H1 (cell line): ENCODE measurements around the gene MAST2. TPM values are rescaled to one million over a fixed set of nuclear protein-coding genes. Genes with fewer than 3 reads are reported as not detected.

Source experiments
- KDM5A ChIP-seq: fragments of 200-600 bp; IDR thresholded peaks from 2 replicates; pipeline ENCODE4 v1.7.1; 2012; ENCODE audit warnings: mild to moderate bottlenecking, low read length, inconsistent platforms, mixed read lengths
- SP2 ChIP-seq: IDR thresholded peaks from 2 replicates; pipeline ENCODE4 v1.6.1; 2012; ENCODE audit warnings: mild to moderate bottlenecking, low read length, inconsistent platforms
- YY1 ChIP-seq: IDR thresholded peaks from 2 replicates; pipeline ENCODE4 v1.6.1; 2011; ENCODE audit warnings: low read depth, mild to moderate bottlenecking, low read length
- polyA plus RNA-seq, 7 experiments: library from polyadenylated mRNA; depleted of rRNA in 3 of 7; stranded (reverse) in 5 of 7; unstranded in 2 of 7; fragments of >200 nt in 5 of 7; fragments of 200-250 nt in 2 of 7; gene quantifications; 1 replicate in 5 of 7; 2 replicates in 1 of 7; 4 replicates in 1 of 7; pipeline versions ENCODE4 v1.2.1 to v1.2.3, GENCODE V29; 2011 to 2013; ENCODE audit warnings: missing spikeins in 2 of 7, mixed read lengths in 2 of 7
- total RNA-seq: library from RNA; stranded (reverse); fragmentation: NEBNext Ultra II Directional; extraction: Animal tissue kit (Norgen Biotek cat#: 25700); gene quantifications from 2 replicates; pipeline ENCODE4 v1.2.1, GENCODE V29; 2021
- TF ChIP-seq, protein P1 (sequence below): fragments of 300-600 bp; sonication (generic); IDR thresholded peaks from 2 replicates; pipeline ENCODE4 v1.7.1; 2012; ENCODE audit warnings: low read length, moderate library complexity, mild to moderate bottlenecking, inconsistent platforms; ENCODE audit not compliant: insufficient replicate concordance
- TF ChIP-seq, protein P2 (sequence below): IDR thresholded peaks from 2 replicates; pipeline ENCODE4 v1.6.1; 2012; ENCODE audit warnings: low read length, inconsistent platforms
- TF ChIP-seq, protein P3 (sequence below), 3 experiments: IDR thresholded peaks; 1 replicate in 2 of 3; 2 replicates in 1 of 3; pipeline versions ENCODE4 v1.5.1 to v1.6.1; 2011; ENCODE audit warnings: low read length in 3 of 3, mild to moderate bottlenecking in 3 of 3, inconsistent platforms in 2 of 3, low read depth in 1 of 3, moderate library complexity in 1 of 3; ENCODE audit not compliant: insufficient read depth in 1 of 3; ENCODE audit errors: control extremely low read depth in 1 of 3

The MAST2 gene
- total and polyA plus RNA-seq, 2 of the 8 experiments (the other 6 are each of a cell fraction or from before 2014, with no cell fraction given) = 20.5 to 35.4 TPM

DNA sequence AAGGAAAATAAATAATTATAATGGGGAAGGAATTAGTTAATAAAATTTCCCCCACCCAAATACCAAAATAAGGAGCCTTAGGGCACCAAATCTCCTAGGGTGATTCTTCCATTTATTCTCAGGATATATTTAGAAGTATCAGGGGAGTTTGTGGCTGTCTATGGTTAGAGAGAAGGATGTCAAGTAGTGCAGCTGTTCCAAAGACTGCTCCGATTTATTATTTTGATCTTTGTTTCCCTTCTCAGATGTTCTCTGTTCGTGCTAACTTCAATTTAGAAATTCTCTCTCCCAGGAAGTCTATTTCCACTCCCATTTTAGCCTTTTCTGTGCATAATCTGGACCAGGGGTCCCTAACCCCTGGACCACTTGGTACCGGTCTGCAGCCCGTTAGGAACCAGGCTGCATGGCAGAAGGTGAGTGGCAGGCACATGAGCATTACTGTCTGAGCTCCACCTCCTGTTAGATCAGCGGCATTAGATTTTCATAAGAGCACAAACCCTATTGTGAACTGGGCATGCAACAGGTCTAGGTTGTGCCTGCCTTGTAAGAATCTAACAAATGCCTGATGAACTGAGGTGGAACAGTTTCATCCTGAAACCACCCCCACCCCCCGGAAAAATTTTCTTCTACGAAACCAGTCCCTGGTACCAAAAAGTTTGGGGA, 9.3 kb upstream of the MAST2 start (continued):
- TF ChIP-seq, protein P1, sequence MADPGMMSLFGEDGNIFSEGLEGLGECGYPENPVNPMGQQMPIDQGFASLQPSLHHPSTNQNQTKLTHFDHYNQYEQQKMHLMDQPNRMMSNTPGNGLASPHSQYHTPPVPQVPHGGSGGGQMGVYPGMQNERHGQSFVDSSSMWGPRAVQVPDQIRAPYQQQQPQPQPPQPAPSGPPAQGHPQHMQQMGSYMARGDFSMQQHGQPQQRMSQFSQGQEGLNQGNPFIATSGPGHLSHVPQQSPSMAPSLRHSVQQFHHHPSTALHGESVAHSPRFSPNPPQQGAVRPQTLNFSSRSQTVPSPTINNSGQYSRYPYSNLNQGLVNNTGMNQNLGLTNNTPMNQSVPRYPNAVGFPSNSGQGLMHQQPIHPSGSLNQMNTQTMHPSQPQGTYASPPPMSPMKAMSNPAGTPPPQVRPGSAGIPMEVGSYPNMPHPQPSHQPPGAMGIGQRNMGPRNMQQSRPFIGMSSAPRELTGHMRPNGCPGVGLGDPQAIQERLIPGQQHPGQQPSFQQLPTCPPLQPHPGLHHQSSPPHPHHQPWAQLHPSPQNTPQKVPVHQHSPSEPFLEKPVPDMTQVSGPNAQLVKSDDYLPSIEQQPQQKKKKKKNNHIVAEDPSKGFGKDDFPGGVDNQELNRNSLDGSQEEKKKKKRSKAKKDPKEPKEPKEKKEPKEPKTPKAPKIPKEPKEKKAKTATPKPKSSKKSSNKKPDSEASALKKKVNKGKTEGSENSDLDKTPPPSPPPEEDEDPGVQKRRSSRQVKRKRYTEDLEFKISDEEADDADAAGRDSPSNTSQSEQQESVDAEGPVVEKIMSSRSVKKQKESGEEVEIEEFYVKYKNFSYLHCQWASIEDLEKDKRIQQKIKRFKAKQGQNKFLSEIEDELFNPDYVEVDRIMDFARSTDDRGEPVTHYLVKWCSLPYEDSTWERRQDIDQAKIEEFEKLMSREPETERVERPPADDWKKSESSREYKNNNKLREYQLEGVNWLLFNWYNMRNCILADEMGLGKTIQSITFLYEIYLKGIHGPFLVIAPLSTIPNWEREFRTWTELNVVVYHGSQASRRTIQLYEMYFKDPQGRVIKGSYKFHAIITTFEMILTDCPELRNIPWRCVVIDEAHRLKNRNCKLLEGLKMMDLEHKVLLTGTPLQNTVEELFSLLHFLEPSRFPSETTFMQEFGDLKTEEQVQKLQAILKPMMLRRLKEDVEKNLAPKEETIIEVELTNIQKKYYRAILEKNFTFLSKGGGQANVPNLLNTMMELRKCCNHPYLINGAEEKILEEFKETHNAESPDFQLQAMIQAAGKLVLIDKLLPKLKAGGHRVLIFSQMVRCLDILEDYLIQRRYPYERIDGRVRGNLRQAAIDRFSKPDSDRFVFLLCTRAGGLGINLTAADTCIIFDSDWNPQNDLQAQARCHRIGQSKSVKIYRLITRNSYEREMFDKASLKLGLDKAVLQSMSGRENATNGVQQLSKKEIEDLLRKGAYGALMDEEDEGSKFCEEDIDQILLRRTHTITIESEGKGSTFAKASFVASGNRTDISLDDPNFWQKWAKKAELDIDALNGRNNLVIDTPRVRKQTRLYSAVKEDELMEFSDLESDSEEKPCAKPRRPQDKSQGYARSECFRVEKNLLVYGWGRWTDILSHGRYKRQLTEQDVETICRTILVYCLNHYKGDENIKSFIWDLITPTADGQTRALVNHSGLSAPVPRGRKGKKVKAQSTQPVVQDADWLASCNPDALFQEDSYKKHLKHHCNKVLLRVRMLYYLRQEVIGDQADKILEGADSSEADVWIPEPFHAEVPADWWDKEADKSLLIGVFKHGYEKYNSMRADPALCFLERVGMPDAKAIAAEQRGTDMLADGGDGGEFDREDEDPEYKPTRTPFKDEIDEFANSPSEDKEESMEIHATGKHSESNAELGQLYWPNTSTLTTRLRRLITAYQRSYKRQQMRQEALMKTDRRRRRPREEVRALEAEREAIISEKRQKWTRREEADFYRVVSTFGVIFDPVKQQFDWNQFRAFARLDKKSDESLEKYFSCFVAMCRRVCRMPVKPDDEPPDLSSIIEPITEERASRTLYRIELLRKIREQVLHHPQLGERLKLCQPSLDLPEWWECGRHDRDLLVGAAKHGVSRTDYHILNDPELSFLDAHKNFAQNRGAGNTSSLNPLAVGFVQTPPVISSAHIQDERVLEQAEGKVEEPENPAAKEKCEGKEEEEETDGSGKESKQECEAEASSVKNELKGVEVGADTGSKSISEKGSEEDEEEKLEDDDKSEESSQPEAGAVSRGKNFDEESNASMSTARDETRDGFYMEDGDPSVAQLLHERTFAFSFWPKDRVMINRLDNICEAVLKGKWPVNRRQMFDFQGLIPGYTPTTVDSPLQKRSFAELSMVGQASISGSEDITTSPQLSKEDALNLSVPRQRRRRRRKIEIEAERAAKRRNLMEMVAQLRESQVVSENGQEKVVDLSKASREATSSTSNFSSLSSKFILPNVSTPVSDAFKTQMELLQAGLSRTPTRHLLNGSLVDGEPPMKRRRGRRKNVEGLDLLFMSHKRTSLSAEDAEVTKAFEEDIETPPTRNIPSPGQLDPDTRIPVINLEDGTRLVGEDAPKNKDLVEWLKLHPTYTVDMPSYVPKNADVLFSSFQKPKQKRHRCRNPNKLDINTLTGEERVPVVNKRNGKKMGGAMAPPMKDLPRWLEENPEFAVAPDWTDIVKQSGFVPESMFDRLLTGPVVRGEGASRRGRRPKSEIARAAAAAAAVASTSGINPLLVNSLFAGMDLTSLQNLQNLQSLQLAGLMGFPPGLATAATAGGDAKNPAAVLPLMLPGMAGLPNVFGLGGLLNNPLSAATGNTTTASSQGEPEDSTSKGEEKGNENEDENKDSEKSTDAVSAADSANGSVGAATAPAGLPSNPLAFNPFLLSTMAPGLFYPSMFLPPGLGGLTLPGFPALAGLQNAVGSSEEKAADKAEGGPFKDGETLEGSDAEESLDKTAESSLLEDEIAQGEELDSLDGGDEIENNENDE = no peak
- TF ChIP-seq, protein P2, sequence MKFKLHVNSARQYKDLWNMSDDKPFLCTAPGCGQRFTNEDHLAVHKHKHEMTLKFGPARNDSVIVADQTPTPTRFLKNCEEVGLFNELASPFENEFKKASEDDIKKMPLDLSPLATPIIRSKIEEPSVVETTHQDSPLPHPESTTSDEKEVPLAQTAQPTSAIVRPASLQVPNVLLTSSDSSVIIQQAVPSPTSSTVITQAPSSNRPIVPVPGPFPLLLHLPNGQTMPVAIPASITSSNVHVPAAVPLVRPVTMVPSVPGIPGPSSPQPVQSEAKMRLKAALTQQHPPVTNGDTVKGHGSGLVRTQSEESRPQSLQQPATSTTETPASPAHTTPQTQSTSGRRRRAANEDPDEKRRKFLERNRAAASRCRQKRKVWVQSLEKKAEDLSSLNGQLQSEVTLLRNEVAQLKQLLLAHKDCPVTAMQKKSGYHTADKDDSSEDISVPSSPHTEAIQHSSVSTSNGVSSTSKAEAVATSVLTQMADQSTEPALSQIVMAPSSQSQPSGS = no peak
- TF ChIP-seq KDM5A (no peak), YY1 (no peak), SP2 (no peak)
- TF ChIP-seq, protein P3, sequence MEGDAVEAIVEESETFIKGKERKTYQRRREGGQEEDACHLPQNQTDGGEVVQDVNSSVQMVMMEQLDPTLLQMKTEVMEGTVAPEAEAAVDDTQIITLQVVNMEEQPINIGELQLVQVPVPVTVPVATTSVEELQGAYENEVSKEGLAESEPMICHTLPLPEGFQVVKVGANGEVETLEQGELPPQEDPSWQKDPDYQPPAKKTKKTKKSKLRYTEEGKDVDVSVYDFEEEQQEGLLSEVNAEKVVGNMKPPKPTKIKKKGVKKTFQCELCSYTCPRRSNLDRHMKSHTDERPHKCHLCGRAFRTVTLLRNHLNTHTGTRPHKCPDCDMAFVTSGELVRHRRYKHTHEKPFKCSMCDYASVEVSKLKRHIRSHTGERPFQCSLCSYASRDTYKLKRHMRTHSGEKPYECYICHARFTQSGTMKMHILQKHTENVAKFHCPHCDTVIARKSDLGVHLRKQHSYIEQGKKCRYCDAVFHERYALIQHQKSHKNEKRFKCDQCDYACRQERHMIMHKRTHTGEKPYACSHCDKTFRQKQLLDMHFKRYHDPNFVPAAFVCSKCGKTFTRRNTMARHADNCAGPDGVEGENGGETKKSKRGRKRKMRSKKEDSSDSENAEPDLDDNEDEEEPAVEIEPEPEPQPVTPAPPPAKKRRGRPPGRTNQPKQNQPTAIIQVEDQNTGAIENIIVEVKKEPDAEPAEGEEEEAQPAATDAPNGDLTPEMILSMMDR (IDR thresholded peaks at IDR 0.05; ENCODE audit: control extremely low read depth in 1 of 3, insufficient read depth in 1 of 3, low read depth in 1 of 3, low read length in 3 of 3) = no peak
